GM12864 (cell line): Measurements from ENCODE around the gene TANGO6.
"Not testable (repeated sequence)": the region's sequence is repeated elsewhere in the genome, so short reads cannot be mapped to it uniquely, and the experiment has no call there.

Source experiments
- DNase-seq: peaks from one replicate; pipeline ENCODE4 v3.0.0-alpha.2; 2011; ENCODE audit warnings: low read depth
- H3K4me3 ChIP-seq: 2 replicates; pipeline ENCODE4 v1.5.1; 2011; ENCODE audit warnings: mild to moderate bottlenecking, low read depth, low read length, control low read depth
- CTCF ChIP-seq: IDR thresholded peaks from 2 replicates; pipeline ENCODE4 v1.5.1; 2011; ENCODE audit warnings: low read depth, mild to moderate bottlenecking, moderate library complexity, low read length, control low read depth, inconsistent platforms; ENCODE audit errors: missing control alignments

Gene TANGO6

GRCh38 chr16:69049603-69050375, 206.5 kb downstream of the TANGO6 start:
- H3K4me3 ChIP-seq = no peak overlapping the region
- no peak for DNase-seq
- no peak for TF ChIP-seq CTCF

DNA sequence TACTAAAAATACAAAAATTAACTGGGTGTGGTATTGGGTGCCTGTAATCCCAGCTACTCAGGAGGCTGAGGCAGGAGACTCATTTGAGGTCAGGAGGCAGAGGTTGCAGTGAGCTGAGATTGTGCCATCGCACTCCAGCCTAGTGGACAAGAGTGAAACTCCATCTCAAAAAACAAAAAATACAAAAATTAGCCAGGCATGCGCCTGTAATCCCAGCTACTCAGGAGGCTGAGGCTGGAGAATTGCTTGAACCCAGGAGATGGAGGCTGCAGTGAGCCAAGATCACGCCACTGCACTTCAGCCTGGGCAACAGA, 208.1 kb downstream of the TANGO6 start:
- H3K4me3 ChIP-seq, DNase-seq: not testable (repeated sequence)

DNA sequence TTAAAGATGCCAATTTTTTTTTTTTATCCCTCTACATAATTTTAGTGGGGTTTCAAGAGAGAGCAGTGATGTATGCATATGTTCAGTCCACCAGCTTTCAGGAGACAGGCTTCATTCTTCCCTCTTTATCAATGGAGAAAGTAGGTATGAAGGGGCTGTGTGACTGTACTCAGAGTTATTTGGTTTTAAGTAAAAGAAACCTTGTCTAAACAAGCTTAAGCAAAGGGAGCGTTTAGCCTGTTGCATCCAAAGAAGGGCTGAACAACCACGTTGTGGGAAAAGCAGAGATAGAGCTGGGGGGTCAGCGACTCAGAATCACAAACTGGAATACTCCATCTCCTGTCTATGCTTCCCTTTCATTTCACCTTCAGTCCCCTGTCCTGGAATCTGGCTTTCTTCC, 211.7 kb downstream of the TANGO6 start:
- H3K4me3 ChIP-seq = no peak overlapping the region
- DNase-seq = no peak
- no peak for TF ChIP-seq CTCF

DNA sequence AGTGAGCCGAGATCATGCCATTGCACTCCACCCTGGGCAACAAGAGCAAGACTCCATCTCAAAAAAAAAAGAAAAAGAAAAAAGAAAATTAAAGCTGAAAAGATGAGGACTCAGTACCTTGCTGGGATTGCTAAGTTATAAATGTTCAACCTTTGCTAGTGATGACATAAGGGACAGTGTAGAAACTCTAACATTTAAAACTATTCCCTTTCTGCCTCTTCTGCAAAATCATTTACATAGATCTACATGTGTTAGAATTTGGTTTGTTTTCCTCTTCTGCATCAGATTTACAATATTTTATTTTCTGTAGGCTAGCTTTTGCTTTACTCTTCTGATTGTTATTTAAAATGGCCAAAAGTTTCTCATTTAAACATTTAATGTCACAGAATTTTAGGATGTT, 212.6 kb downstream of the TANGO6 start:
- no peak overlapping the region for H3K4me3 ChIP-seq
- no peak for DNase-seq
- no peak for TF ChIP-seq CTCF

DNA sequence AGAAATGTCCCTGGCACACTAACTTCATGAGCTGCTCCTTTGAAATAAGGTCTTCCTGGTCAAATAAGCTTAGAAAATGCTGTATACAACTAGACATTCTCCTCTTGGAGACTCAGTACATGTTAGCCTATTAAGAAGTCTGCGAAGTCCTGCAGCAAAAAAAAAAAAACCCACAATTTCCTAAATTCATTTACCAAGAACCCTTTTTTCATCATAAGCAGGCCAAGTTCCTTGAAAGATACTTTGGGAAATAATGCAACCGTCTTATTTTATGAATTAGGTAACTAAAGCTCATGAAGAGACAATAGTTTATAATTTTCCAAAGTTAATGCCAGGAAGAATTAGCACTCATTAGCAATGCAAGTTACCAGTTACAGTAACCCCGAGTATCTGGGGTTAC, 213.1 kb downstream of the TANGO6 start:
- no peak for DNase-seq
- no peak overlapping the region for H3K4me3 ChIP-seq
- no peak for TF ChIP-seq CTCF

- DNase-seq = no peak
- H3K4me3 ChIP-seq = no peak overlapping the region
- no peak for TF ChIP-seq CTCF
Measured at GRCh38 chr16:69057400-69058378, 214.4 kb downstream of the TANGO6 start.

GRCh38 chr16:69063491-69063890, 220.2 kb downstream of the TANGO6 start:
- not testable (repeated sequence) for H3K4me3 ChIP-seq, DNase-seq
